Measurements from ENCODE around the gene GRM8. TPM values are rescaled to one million over a fixed set of nuclear protein-coding genes. Genes with fewer than 3 reads are reported as not detected.

Gene GRM8
- polyA plus RNA-seq, 1 donor (not counting 4 experiments of a cell fraction or from before 2014, with no cell fraction given): not detected

DNA sequence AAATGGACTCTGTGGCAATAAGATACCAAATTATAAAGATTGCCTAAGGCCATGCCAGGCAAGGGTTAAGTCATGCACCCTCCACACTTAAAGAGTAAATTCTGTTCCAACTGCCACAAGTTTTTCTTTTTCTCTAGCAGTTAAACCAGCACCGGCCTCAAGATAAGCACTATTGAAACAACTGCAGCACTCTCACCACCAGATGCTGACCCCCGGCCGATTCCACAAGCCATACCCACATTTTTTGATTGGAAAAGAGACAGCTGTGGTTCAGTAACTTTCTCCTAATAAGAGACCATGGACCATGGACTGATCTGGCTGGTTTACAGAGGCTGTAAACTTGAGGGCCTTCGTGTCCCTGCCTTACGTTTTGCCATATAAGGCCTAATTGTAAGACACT is 44.9 kb downstream of the GRM8 start:
- Histone ChIP-seq H3K27ac (ENCODE audit: control insufficient read depth, insufficient read depth, low read length) (no peak overlapping the region), H3K27me3 (ENCODE audit: control insufficient read depth, extremely low read depth, insufficient read depth, low read length) (no peaks in the 10 kb centered on the region), H3K4me3 (ENCODE audit: control insufficient read depth in 2 of 3, extremely low read depth in 1 of 3, insufficient read depth in 2 of 3, low read depth in 1 of 3, low read length in 3 of 3) (no peak overlapping the region), H3K9me3 (ENCODE audit: control insufficient read depth, low read depth, low read length) (no peaks in the 10 kb centered on the region), H3K9me1 (ENCODE audit: control insufficient read depth, extremely low read depth, insufficient read depth, low read length) (no peaks in the 10 kb centered on the region), H3K9ac (ENCODE audit: control insufficient read depth, extremely low read depth, insufficient read depth, low read length) (no peak overlapping the region), H3K4me2 (ENCODE audit: control insufficient read depth, extremely low read depth, insufficient read depth, low read depth, low read length) (no peak overlapping the region), H3K79me2 (ENCODE audit: control insufficient read depth, insufficient read depth, low read length) (no peaks in the 10 kb centered on the region), H4K20me1 (ENCODE audit: control insufficient read depth, extremely low read depth, insufficient read depth, low read length) (no peaks in the 10 kb centered on the region), H3K36me3 (ENCODE audit: control insufficient read depth in 2 of 2, extremely low read depth in 1 of 2, insufficient read depth in 2 of 2, low read length in 2 of 2) (no peaks in the 10 kb centered on the region), H2AFZ (ENCODE audit: control insufficient read depth, low read length) (no peak overlapping the region), H3K4me1 (ENCODE audit: control insufficient read depth, extremely low read depth, insufficient read depth, low read length) (no peaks in the 10 kb centered on the region)
- dilution Hi-C loops (cut with MboI; ENCODE audit: extremely low pct_ligation_motif_present, low sequenced_read_pairs): no loop called here
- FAIRE-seq (no peak), DNase-seq (ENCODE audit: low read depth, low spot score) (no peak)
- TF ChIP-seq EZH2 (IDR thresholded peaks at IDR 0.05; ENCODE audit: low read length) (no peak), CTCF (optimal IDR thresholded peaks at IDR 0.05 in 1 of 3, IDR thresholded peaks at IDR 0.05 in 1 of 3, conservative IDR thresholded peaks at IDR 0.05 in 1 of 3; ENCODE audit: extremely low read depth in 1 of 3, insufficient read depth in 2 of 3, low read length in 3 of 3) (no peak)

- no peak overlapping the region for H3K4me2 ChIP-seq (ENCODE audit: control insufficient read depth, extremely low read depth, insufficient read depth, low read depth, low read length)
- dilution Hi-C loops (cut with MboI; ENCODE audit: extremely low pct_ligation_motif_present, low sequenced_read_pairs): no loop called here
Measured at GRCh38 chr7:127207230-127207629, 45.5 kb downstream of the GRM8 start.

More at GRCh38 chr7:127207230-127207629, 45.5 kb downstream of the GRM8 start:
- no peaks in the 10 kb centered on the region for H4K20me1 ChIP-seq (ENCODE audit: control insufficient read depth, extremely low read depth, insufficient read depth, low read length)
- H3K9ac ChIP-seq (ENCODE audit: control insufficient read depth, extremely low read depth, insufficient read depth, low read length): no peak overlapping the region
- no peaks in the 10 kb centered on the region for H3K79me2 ChIP-seq (ENCODE audit: control insufficient read depth, insufficient read depth, low read length)
- H3K9me3 ChIP-seq (ENCODE audit: control insufficient read depth, low read depth, low read length): no peaks in the 10 kb centered on the region
- FAIRE-seq: no peak
- H3K27me3 ChIP-seq (ENCODE audit: control insufficient read depth, extremely low read depth, insufficient read depth, low read length): no peaks in the 10 kb centered on the region
- no peaks in the 10 kb centered on the region for H3K36me3 ChIP-seq (ENCODE audit: control insufficient read depth in 2 of 2, extremely low read depth in 1 of 2, insufficient read depth in 2 of 2, low read length in 2 of 2)
- H3K9me1 ChIP-seq (ENCODE audit: control insufficient read depth, extremely low read depth, insufficient read depth, low read length): no peaks in the 10 kb centered on the region
- no peak overlapping the region for H2AFZ ChIP-seq (ENCODE audit: control insufficient read depth, low read length)
- H3K4me3 ChIP-seq (ENCODE audit: control insufficient read depth in 2 of 3, extremely low read depth in 1 of 3, insufficient read depth in 2 of 3, low read depth in 1 of 3, low read length in 3 of 3): no peak overlapping the region
- TF ChIP-seq CTCF (optimal IDR thresholded peaks at IDR 0.05 in 1 of 3, IDR thresholded peaks at IDR 0.05 in 1 of 3, conservative IDR thresholded peaks at IDR 0.05 in 1 of 3; ENCODE audit: extremely low read depth in 1 of 3, insufficient read depth in 2 of 3, low read length in 3 of 3) (no peak), EZH2 (IDR thresholded peaks at IDR 0.05; ENCODE audit: low read length) (no peak)
- H3K27ac ChIP-seq (ENCODE audit: control insufficient read depth, insufficient read depth, low read length): no peak overlapping the region
- H3K4me1 ChIP-seq (ENCODE audit: control insufficient read depth, extremely low read depth, insufficient read depth, low read length): no peaks in the 10 kb centered on the region
- DNase-seq (ENCODE audit: low read depth, low spot score): no peak
